GM13977 (cell line): Measurements from ENCODE around the gene USP53.

ENCODE experiments used
- DNase-seq: peaks from one replicate; pipeline ENCODE4 v3.0.0; 2012; ENCODE audit warnings: low spot score
- in situ Hi-C: fragments of 300-500 bp; cut with MboI; formaldehyde crosslinking; loops from one replicate; pipeline ENCODE4 v1.12.0; 2022; ENCODE audit warnings: low sequenced_read_pairs, low pct_unique_long_range_greater_than_20kb, mixed read lengths, inconsistent platforms; ENCODE audit not compliant: unreplicated experiment
- TF ChIP-seq, protein P1 (sequence below): IDR thresholded peaks from 2 replicates; pipeline ENCODE4 v1.5.1; 2012; ENCODE audit warnings: mild to moderate bottlenecking, control low read depth; ENCODE audit not compliant: insufficient read depth; ENCODE audit errors: extremely low read depth, missing control alignments

The USP53 gene

DNA sequence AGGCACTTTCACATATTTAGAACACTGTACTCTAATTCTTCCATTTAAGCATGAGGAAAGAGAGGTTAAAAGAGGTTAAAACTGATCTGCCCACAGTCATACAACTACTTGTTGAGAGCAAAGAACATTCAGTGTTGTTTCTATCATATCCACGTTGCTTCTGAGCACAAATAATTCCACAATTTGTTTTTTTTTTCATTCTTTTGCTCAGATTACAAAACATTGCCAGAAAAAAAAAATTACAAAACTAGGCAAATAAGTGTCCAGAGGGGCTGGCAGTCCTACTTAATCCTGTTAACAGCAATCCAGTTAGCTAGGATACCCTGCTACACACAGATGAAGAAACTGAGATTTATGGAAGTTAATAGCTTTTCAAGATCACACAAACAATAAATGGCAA, 6.3 kb upstream of the USP53 start:
- in situ Hi-C loops = no loop called here
- DNase-seq = no peak
- TF ChIP-seq, protein P1, sequence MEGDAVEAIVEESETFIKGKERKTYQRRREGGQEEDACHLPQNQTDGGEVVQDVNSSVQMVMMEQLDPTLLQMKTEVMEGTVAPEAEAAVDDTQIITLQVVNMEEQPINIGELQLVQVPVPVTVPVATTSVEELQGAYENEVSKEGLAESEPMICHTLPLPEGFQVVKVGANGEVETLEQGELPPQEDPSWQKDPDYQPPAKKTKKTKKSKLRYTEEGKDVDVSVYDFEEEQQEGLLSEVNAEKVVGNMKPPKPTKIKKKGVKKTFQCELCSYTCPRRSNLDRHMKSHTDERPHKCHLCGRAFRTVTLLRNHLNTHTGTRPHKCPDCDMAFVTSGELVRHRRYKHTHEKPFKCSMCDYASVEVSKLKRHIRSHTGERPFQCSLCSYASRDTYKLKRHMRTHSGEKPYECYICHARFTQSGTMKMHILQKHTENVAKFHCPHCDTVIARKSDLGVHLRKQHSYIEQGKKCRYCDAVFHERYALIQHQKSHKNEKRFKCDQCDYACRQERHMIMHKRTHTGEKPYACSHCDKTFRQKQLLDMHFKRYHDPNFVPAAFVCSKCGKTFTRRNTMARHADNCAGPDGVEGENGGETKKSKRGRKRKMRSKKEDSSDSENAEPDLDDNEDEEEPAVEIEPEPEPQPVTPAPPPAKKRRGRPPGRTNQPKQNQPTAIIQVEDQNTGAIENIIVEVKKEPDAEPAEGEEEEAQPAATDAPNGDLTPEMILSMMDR = no peak

DNA sequence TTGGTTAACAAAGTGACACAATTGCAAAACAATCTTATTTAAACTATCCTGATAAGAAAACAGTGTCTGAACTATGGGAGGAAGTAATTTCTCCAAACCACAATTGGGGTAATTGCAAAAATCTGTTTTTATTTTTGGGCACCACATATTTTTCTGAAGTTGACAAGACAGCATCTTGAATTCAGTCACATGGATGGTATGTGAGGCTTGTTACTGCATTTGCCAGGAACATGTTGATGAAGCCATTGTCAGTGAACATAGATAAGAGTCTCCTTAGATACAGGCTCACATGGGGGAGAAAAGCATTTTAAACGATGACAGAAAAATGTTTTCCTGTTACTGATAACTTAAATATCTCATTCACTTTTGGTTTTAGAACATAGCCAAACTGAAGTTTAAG, 5.5 kb upstream of the USP53 start:
- DNase-seq = no peak
- TF ChIP-seq, protein P1 = no peak

DNA sequence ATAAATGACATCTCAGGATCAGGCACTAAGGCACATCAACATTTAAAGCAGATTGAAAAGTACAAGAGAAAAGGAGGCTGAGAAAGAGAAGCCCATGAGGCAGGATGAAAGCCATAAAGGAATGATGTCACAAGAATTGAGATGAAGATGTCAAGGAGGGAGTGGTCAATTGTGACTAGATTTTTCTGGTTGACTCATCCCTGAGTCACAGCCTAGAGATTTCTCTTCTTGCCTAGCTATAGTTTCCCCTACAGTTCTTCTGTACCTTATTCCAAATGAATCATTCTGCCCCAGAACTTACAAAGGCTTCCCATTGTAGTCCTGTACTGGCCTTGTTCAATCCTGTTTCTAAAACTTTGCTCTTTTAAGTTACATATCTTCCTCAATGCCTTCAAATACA, 3.4 kb upstream of the USP53 start:
- peak; percentile 41 for DNase-seq
- TF ChIP-seq, protein P1 = no peak
- in situ Hi-C loops = no loop called here

More for the DNA sequence above, 5.5 kb upstream of the USP53 start:
- in situ Hi-C loops = no loop called here

DNA sequence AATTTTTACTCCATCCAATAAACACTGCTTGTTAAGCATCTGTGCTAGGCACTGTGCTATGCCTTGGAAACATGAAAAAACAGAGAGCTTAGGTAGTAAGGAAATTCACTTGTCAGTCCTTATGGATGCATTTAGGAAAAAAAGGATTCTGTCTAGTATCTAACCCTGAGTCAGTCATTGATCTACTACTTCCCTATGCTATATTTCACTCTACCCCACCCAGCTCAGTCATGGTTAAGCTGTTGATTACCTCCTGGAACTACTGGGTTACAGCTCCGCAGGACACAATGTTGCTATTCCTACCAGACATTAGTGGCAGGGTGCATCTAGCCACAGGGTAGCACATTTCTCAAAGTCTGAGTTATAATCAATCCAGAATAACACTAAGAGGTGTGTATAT, 2.9 kb upstream of the USP53 start:
- DNase-seq = no peak
- TF ChIP-seq, protein P1 = no peak
- in situ Hi-C loops = no loop called here

DNA sequence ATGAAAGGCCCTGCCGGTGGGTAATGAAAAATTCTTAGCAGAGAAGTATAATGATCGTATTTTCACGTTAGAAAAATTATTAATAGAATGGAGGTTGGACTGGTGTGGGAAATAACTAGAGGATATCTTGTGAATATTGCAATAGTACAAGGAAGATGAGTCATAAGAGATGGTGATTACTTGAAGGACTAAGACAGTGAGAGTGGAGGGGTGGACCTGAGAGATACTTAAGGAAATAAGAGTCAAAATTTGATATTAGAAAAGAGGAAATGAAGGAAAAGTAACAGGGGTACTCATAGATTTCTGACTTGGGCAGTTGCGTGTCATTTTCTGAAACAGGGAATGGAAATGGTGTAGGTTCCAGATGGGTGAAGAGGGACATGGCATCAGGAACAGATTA, 1.7 kb upstream of the USP53 start:
- no peak for DNase-seq
- TF ChIP-seq, protein P1 = no peak
- in situ Hi-C loops = no loop called here

DNA sequence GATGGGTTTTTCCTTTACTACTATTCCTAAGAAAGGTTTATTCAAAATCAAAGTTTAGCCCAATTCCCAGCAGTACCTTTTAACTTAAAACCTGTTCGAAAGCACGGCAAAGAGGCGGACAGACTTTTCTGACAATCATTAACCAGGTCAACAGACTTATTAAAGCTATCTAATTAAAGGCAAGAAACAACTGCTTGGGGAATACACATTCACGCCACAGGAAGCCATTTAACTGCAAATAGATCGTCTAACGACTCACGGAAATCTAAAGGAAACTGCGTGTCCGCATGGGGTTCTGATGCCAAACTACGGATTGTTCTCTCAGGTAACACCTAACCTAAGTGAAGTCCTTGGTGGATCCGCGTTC, 663 bp upstream of the USP53 start:
- in situ Hi-C loops = no loop called here
- TF ChIP-seq, protein P1 = no peak
- DNase-seq = peak; percentile 23
